ENCODE results near the gene OLR1.

DNA sequence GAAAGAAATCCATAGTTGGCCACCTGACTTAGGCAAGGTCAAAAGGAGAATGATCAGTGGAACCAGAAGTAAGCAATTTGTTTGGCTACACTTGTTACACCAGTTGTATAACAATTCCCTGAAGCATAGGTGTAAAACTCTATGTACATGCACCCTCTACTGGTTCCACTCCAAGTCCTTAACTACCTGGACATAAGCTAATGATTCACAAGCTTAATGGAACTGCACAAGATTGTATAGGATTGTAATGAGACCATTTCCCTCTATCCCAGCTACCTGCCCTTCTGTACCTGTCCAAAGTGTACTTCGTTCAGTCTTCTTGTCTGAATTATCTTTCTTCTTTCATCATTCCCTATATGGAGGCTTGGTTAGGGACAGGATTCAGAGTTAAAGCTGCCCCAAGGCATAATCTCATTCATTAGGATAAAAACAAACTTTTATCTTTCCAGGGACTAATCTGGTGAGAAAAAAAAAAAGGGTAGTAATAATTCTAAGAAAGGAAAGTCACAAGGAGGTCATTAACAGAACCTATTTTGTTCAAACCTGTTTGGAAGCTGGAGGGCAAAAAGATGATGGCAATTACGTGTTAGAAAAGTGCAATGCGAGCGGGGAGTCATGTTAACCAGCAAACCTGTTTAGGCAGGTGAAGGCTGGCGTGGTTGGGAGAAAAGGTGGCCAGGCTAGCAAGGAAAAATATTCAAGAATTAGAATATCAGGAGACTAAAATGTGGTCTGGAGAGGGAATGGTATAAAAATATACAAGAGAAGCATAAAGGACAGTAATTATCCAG is 4.1 kb upstream of the OLR1 start:
- TF ChIP-seq CTCF (IDR thresholded peaks at IDR 0.05; ENCODE audit: extremely low read depth in 1 of 2, insufficient read depth in 1 of 2, low read depth in 1 of 2, low read length in 2 of 2) (no peak), MYC (IDR thresholded peaks at IDR 0.05; ENCODE audit: low read depth, low read length) (no peak), POLR2AphosphoS5 (IDR thresholded peaks at IDR 0.05; ENCODE audit: insufficient read depth, low read depth, low read length) (no peak), JUN (IDR thresholded peaks at IDR 0.05; ENCODE audit: borderline replicate concordance, insufficient read depth, insufficient read length, low read depth) (no peak), POLR2A (IDR thresholded peaks at IDR 0.05; ENCODE audit: low read depth, low read length) (no peak), EZH2 (IDR thresholded peaks at IDR 0.05; ENCODE audit: borderline replicate concordance, low read depth, low read length, severe bottlenecking) (no peak), MAX (IDR thresholded peaks at IDR 0.05; ENCODE audit: insufficient read depth, insufficient read length) (no peak), GATA2 (IDR thresholded peaks at IDR 0.05; ENCODE audit: insufficient read depth, insufficient read length, low read depth, low read length) (no peak)

All from endothelial cell of umbilical vein (primary cell).